Activated naive CD4-positive, alpha-beta T cell treated with Interleukin-2 at 50 U/mL for 16 hours (primary cell): ENCODE results near the gene RAB31.
"Not testable (repeated sequence)": the region's sequence is repeated elsewhere in the genome, so short reads cannot be mapped to it uniquely, and the experiment has no call there.

Experiments
- DNase-seq: peaks from one replicate; pipeline ENCODE4 v3.0.0-alpha.2; 2020

RAB31 gene

GRCh38 chr18:9869715-9870430, 161.8 kb downstream of the RAB31 start:
- DNase-seq = no peak

GRCh38 chr18:9870431-9871008, 162.4 kb downstream of the RAB31 start:
- DNase-seq = no peak

GRCh38 chr18:9871244-9871746, 163.2 kb downstream of the RAB31 start:
- no peak for DNase-seq

DNA sequence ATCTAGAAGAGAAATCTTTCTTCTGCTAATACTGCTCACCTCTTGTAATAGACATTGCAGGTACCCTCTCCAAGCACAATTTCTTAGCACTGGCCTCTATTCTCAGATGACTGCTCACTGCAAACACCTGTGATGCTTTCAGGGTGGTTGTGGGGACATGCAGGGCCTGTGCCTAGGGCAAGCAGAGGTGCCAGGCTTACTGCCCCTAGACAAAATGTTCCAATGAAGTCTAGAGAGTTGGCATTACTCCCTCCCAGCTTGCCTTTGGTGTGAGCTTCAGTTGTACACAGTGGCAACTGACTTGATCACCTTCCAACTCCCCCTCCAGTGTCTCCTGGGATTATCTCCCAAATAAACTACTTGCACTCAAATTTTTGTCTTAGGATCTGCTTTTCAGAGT, 164.7 kb downstream of the RAB31 start:
- DNase-seq = no peak

GRCh38 chr18:9874728-9875127, 166.6 kb downstream of the RAB31 start:
- no peak for DNase-seq

GRCh38 chr18:9876212-9876866, 168.2 kb downstream of the RAB31 start:
- DNase-seq = no peak

- DNase-seq = no peak
Observed at GRCh38 chr18:9876867-9877654, 169.0 kb downstream of the RAB31 start.

DNA sequence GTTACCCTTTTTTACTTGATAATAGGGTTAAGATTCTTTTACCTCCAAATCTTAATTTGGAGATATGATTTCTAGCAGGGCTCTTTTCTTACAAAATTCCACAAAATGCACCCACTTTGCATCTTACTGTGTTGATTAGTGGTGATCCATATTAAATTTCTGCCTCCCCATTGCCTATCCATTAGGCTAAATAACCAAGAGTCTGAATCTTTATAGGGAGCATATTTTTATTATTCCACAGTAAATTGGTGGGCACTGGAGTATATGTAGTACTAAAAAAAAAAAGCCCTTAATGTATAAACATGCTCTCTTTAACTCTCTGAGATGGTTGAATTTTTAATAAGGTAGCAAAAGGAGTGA, 169.5 kb downstream of the RAB31 start:
- DNase-seq = no peak

GRCh38 chr18:9878095-9878494, 170.0 kb downstream of the RAB31 start:
- DNase-seq = no peak

GRCh38 chr18:9878783-9879242, 170.7 kb downstream of the RAB31 start:
- DNase-seq = no peak

- DNase-seq = no peak
Observed at GRCh38 chr18:9884090-9884489, 176.0 kb downstream of the RAB31 start.

DNA sequence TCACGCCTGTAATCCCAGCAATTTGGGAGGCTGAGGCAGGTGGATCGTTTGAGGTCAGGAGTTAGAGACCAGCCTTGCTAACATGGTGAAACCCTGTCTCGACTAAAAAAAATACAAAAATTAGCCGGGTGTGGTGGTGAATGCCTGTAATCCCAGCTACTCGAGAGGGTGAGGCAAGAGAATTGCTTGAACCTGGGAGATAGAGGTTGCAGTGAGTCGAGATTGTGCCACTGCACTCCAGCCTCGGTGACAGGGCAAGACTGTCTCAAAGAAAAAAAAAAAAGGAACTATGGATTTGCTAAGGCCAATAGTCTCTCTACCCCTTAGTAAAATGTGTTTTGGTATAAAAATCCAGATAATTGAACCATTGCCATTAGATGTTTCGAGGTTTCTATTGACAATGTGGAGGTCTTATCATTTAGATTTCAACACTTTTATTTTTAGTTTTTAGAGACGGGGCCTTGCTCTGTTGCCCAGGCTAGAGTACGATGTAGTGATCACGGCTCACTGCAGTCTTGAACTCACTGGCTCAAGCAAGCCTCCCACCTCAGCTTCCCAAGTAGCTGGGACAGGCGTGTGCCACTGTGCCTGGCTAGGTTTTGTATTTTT, 176.5 kb downstream of the RAB31 start:
- DNase-seq = no peak

- DNase-seq = no peak
Observed at GRCh38 chr18:9885170-9886004, 177.3 kb downstream of the RAB31 start, which contains the start of gene TXNDC2. TXNDC2 (plus strand) TSS chr18:9885973; CDS start chr18:9886681, 708 bp downstream.

DNA sequence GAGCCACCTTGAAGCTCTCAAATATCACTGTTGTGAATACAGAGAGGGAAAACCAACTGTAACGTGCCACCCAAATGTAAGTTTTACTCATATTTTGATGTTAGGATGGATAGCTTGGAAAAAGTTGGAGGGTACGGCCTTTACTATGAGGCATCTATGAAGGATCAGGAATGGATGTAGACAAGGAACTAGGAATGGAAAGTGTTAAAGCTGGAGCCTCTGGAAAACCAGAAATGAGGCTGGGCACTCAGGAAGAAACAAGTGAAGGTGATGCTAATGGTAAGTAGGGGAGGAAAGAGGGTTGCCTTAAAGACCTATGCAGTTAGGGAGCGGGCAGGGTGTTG, 177.9 kb downstream of the RAB31 start:
- DNase-seq = no peak

GRCh38 chr18:9887992-9888391, 179.9 kb downstream of the RAB31 start:
- no peak for DNase-seq

- DNase-seq = no peak
Observed at GRCh38 chr18:9890196-9890595, 182.1 kb downstream of the RAB31 start.

GRCh38 chr18:9890957-9891356, 182.9 kb downstream of the RAB31 start:
- DNase-seq = no peak

DNA sequence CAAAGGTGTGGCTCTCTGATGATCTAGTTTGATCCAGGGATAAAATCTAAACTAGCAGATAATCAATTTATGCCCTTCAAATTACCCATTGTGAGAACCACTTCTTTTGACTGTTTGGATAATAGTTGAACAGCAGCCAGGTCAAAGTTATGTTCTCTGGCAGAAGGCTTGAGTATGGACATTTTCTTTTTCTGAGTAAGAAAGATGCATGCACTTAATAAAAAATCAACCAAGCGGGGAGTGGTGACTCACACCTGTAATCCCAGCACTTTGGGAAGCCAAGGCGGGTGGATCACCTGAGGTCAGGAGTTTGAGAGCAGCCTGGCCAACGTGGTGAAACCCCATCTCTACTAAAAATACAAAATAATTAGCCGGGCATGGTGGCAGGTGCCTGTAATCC, 183.4 kb downstream of the RAB31 start:
- not testable (repeated sequence) for DNase-seq

DNA sequence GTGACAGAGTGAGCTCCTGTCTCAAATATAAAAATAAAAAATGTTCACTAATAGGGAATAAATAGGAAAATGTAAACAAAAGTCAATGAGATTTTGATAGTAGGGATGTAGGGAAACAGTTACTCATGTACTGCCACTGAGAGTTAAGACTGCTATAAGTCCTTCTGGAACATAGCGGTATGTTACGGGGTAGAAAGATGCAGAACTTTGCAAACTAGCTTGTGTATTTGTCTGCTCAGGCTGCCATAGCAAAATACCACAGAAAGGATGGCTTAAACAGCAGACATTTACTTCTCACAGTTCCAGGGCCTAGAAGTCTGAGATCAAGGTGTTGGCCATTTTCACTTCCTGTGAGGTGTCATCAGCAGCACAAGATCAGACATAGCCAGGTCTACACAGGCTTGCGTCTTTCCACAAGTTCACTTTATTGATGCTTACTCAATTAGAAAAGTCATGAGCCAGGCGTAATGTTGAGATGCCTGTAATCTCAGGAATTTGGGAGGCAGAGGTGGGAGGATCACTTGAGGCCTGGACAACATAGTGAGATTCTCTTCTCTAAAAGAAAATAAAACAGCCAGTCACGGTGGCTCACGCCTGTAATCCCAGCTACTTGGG, 186.5 kb downstream of the RAB31 start:
- DNase-seq = no peak

DNA sequence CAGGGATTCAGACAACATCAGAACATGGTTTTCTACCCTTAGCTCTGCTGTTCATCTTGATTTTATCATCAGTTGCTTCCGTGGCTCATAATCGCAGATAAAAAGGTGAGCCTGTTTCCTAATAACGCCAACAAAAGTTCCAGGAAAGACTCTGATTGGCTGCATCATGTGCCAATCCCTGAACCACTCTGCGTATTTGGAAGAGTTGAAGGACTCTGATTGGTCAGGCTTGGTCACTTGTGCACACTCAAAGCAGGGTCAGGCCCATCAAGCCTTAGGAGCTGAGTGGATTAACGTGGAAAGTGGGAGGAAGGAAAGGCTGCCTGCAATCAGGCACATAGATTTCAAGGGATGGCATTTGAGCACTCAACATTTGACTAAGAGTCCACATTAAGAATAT, 189.0 kb downstream of the RAB31 start:
- DNase-seq = no peak

GRCh38 chr18:9897787-9898291, 189.7 kb downstream of the RAB31 start:
- DNase-seq = not testable (repeated sequence)
